OCI-LY1 (cell line): Measurements from ENCODE around the gene NCOR1.

Experiments
- EZH2 ChIP-seq: fragments of 200-600 bp; sonication (generic), shearing (Covaris generic); IDR thresholded peaks from 2 replicates; pipeline ENCODE4 v1.8.0; 2017; ENCODE audit warnings: borderline replicate concordance, mixed run types, mild to moderate bottlenecking, antibody characterized with exemption, low read length, moderate library complexity, mixed read lengths
- TF ChIP-seq, protein P1 (sequence below): fragments of 200-600 bp; sonication (generic), shearing (Covaris generic); IDR thresholded peaks from 2 replicates; pipeline ENCODE4 v1.5.1; 2017; ENCODE audit warnings: mild to moderate bottlenecking, antibody characterized with exemption, low read length, moderate library complexity, mixed read lengths

DNA sequence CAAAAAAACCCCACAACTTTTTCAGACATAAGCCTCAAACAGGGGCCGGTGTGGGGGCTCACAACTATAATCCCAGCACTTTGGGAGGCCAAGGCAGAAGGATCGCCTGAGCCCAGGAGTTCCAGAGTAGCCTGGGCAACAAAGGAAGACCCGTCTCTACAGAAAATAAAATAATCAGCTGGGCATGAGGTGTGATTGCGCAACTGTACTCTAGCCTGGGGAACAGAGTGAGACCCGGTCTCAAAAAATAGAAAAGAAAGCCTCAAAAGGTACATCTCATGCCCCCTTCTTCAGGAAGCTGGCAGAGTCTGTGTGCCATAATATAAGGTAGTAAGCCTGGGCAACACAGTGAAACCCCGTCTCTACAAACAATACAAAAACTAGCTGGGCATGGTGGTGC lies 219.0 kb downstream of the NCOR1 start:
- TF ChIP-seq, protein P1, sequence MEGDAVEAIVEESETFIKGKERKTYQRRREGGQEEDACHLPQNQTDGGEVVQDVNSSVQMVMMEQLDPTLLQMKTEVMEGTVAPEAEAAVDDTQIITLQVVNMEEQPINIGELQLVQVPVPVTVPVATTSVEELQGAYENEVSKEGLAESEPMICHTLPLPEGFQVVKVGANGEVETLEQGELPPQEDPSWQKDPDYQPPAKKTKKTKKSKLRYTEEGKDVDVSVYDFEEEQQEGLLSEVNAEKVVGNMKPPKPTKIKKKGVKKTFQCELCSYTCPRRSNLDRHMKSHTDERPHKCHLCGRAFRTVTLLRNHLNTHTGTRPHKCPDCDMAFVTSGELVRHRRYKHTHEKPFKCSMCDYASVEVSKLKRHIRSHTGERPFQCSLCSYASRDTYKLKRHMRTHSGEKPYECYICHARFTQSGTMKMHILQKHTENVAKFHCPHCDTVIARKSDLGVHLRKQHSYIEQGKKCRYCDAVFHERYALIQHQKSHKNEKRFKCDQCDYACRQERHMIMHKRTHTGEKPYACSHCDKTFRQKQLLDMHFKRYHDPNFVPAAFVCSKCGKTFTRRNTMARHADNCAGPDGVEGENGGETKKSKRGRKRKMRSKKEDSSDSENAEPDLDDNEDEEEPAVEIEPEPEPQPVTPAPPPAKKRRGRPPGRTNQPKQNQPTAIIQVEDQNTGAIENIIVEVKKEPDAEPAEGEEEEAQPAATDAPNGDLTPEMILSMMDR: no peak
- no peak for TF ChIP-seq EZH2
